Breast epithelium (tissue), 3 donors: ENCODE data around the gene SPOCK3.

Experiments used
- POLR2A ChIP-seq: fragments of 450-650 bp; IDR thresholded peaks from one replicate; pipeline ENCODE4 v1.6.1; 2016; ENCODE audit warnings: antibody characterized with exemption, mild to moderate bottlenecking, moderate library complexity
- TF ChIP-seq, protein P1 (sequence below), 3 donors: fragments of 450-650 bp; IDR thresholded peaks; one replicate each; pipeline ENCODE4 v1.5.1; 2016 to 2017; ENCODE audit warnings: antibody characterized with exemption in 3 of 3, mild to moderate bottlenecking in 3 of 3, moderate library complexity in 3 of 3

DNA sequence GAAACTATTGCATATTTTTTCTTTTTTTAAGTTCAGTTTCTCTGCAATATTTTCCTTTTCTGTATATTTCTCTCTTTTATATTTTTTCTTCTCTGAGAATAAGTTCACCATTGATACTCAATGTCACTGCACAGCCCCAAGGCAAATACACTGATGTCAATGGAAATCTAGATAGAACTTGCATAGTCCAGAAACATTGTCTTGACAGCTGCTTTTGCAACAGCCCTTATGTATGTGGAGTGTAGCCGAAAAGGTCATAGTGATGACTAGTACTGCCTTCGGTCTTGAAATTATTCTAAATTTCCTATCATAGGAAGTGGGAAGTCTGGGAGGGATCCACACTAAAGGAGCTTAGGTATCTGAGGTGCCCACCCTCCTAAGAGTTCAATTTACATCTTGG is 150.0 kb downstream of the SPOCK3 start:
- TF ChIP-seq, protein P1, sequence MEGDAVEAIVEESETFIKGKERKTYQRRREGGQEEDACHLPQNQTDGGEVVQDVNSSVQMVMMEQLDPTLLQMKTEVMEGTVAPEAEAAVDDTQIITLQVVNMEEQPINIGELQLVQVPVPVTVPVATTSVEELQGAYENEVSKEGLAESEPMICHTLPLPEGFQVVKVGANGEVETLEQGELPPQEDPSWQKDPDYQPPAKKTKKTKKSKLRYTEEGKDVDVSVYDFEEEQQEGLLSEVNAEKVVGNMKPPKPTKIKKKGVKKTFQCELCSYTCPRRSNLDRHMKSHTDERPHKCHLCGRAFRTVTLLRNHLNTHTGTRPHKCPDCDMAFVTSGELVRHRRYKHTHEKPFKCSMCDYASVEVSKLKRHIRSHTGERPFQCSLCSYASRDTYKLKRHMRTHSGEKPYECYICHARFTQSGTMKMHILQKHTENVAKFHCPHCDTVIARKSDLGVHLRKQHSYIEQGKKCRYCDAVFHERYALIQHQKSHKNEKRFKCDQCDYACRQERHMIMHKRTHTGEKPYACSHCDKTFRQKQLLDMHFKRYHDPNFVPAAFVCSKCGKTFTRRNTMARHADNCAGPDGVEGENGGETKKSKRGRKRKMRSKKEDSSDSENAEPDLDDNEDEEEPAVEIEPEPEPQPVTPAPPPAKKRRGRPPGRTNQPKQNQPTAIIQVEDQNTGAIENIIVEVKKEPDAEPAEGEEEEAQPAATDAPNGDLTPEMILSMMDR (IDR thresholded peaks at IDR 0.05): no peak
- no peak for TF ChIP-seq POLR2A
